AG04450 (cell line): ENCODE measurements around the gene RTRAF. TPM values are rescaled to one million over a fixed set of nuclear protein-coding genes. Genes with fewer than 3 reads are reported as not detected.
A peak's percentile ranks its signal among the peaks of the same experiment; 100 is the strongest.

Experiments used
- CTCF ChIA-PET: fragments of 300-600, 350-600 bp; formaldehyde crosslinking; extraction: SDS; loops from one replicate; lab custom pipeline; 2022; ENCODE audit warnings: antibody characterized with exemption, inconsistent platforms; lab: Charles Lee
- POLR2A ChIA-PET: fragments of 350-600 bp; formaldehyde crosslinking; extraction: SDS; loops from one replicate; lab custom pipeline; 2021; ENCODE audit warnings: antibody characterized with exemption, inconsistent platforms; lab: Yijun Ruan, JAX
- DNase-seq: peaks from one replicate; pipeline ENCODE4 v3.0.0-alpha.2; 2011; ENCODE audit warnings: low read depth, low spot score
- H3K27ac ChIP-seq: one replicate; pipeline ENCODE4 v1.5.1; 2012; ENCODE audit warnings: low read depth, low read length, control low read depth
- H3K27me3 ChIP-seq: one replicate; pipeline ENCODE4 v1.6.0; 2012; ENCODE audit warnings: low read length; ENCODE audit not compliant: control insufficient read depth, insufficient read depth
- H3K4me3 ChIP-seq: 2 replicates; pipeline ENCODE4 v1.5.1; 2011; ENCODE audit warnings: mild to moderate bottlenecking, low read depth, low read length, control low read depth
- H3K9me3 ChIP-seq: 2 replicates; pipeline ENCODE4 v1.5.1; 2012; ENCODE audit warnings: low read length; ENCODE audit not compliant: control insufficient read depth, insufficient read depth
- polyA plus RNA-seq: library from polyadenylated mRNA; depleted of rRNA; stranded (reverse); fragments of >200 nt; gene quantifications from 2 replicates; pipeline ENCODE4 v1.2.3, GENCODE V29; 2011
- TF ChIP-seq, protein P1 (sequence below): IDR thresholded peaks from 2 replicates; pipeline ENCODE4 v1.5.1; 2011; ENCODE audit warnings: low read depth, low read length, control low read depth, inconsistent platforms

The RTRAF gene
- polyA plus RNA-seq, 1 experiment, result 400 TPM

DNA sequence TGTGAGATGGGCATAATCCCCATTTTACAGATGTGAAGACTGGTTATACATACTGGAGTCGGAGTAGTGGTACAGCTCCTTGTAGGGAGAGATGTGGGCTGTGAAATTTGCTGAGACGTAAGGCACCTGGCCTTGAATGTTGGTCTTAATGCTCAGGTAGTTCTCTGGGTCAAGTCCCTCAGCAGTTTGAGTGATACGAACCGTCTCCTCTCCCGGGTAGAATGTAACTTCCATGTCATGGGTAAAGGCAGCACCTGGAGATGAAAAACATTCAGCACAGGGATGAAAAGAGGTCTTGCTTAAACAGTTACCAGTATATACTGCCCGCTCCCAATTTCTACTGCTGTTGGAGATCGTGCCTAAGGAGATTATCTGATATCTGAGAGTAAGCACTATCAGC lies 51.3 kb downstream of the RTRAF start:
- ChIA-PET POLR2A (no interaction called here), CTCF (no interaction called here)
- H3K27me3 ChIP-seq, result no peaks in the 10 kb centered on the region
- H3K27ac ChIP-seq, result no peak overlapping the region
- no peak for DNase-seq
- no peaks in the 10 kb centered on the region for H3K9me3 ChIP-seq
- TF ChIP-seq, protein P1, sequence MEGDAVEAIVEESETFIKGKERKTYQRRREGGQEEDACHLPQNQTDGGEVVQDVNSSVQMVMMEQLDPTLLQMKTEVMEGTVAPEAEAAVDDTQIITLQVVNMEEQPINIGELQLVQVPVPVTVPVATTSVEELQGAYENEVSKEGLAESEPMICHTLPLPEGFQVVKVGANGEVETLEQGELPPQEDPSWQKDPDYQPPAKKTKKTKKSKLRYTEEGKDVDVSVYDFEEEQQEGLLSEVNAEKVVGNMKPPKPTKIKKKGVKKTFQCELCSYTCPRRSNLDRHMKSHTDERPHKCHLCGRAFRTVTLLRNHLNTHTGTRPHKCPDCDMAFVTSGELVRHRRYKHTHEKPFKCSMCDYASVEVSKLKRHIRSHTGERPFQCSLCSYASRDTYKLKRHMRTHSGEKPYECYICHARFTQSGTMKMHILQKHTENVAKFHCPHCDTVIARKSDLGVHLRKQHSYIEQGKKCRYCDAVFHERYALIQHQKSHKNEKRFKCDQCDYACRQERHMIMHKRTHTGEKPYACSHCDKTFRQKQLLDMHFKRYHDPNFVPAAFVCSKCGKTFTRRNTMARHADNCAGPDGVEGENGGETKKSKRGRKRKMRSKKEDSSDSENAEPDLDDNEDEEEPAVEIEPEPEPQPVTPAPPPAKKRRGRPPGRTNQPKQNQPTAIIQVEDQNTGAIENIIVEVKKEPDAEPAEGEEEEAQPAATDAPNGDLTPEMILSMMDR, result no peak
- H3K4me3 ChIP-seq, result no peak overlapping the region

DNA sequence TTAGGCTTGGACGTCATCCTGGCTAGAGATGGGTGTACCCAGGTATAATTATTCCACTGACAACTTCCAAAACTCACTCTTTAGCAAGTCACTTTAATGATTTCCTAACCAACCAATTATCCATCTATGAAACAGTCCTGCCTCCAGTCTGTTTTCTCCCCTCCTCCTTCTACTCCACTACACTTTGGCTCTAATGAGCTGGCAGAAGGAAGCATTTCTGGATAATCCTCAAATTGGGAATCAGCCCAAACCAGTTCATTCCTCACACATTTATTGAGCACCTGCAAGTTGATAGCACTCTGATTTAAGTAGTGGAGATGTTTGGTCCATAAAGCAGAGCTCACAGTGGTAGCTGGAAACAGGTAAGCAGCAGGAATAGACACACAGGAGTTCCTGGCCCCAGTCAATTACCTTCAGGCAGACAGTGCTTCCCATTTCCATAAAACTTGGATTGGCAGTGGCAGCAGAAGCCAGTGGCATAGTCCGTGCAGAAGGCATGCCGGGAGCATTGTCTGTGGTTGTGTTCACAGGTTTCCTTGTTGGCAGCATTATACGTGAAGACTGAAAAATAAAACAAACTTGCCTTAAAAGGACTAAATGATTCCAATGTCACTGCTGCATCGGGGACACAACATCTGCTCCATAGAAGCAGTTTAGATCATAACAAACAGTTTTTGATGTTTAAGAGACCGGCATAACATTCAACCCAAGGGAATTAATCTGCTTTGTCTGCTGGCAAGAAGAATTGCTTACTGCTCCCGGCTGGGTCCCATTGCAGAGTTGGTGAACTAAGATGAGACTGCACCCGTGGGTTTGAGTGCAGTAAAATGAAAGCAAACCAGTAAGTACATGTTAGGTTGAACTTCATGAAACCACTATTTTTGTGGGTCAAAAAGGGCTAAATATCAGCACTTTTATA lies 53.3 kb downstream of the RTRAF start:
- Histone ChIP-seq H3K4me3 (no peak overlapping the region), H3K27ac (no peak overlapping the region), H3K27me3 (no peaks in the 10 kb centered on the region), H3K9me3 (no peaks in the 10 kb centered on the region)
- CTCF ChIA-PET, result interaction anchor here (0.6 to 2.1 kb wide), 6 partner anchors 17 to 96 kb away, joined by 5 to 10 read pairs (median 6); no protein-coding TSS in a partner anchor
- TF ChIP-seq, protein P1, result no peak
- POLR2A ChIA-PET, result interaction anchor here (0.9 kb wide), 1 partner anchor 27 kb away, joined by 3 read pairs; the partner anchor contains the start of gene NID2
- DNase-seq, result no peak

DNA sequence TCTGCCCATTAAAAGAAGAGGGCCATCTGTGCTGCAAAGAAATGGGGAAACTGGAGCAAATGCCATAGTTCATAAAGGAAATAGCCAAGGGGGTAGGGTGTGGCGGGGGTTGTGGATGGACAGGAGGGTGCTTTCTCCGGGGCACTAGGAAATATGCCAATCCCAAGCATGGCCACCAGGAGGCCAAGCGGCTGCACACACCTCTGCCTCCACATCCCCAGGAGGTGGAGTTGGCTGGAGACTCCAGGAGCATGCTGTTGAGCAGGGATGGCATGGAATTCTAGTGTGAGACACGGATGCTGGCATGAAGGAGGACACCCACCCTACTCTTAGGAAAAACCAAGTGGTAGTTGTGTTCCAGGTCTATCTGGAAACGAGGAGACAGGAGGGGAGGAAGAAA lies 54.3 kb downstream of the RTRAF start:
- Histone ChIP-seq H3K4me3 (no peak overlapping the region), H3K27ac (no peak overlapping the region), H3K9me3 (no peaks in the 10 kb centered on the region), H3K27me3 (no peaks in the 10 kb centered on the region)
- ChIA-PET CTCF (interaction anchor here (0.6 to 2.1 kb wide), 13 partner anchors 13 to 753 kb away, joined by 3 to 25 read pairs (median 5); no protein-coding TSS in a partner anchor), POLR2A (interaction anchor here (4.0 kb wide), 1 partner anchor 26 kb away, joined by 36 read pairs; the partner anchor contains the start of gene NID2)
- TF ChIP-seq, protein P1, result peak; percentile 61
- no peak for DNase-seq

DNA sequence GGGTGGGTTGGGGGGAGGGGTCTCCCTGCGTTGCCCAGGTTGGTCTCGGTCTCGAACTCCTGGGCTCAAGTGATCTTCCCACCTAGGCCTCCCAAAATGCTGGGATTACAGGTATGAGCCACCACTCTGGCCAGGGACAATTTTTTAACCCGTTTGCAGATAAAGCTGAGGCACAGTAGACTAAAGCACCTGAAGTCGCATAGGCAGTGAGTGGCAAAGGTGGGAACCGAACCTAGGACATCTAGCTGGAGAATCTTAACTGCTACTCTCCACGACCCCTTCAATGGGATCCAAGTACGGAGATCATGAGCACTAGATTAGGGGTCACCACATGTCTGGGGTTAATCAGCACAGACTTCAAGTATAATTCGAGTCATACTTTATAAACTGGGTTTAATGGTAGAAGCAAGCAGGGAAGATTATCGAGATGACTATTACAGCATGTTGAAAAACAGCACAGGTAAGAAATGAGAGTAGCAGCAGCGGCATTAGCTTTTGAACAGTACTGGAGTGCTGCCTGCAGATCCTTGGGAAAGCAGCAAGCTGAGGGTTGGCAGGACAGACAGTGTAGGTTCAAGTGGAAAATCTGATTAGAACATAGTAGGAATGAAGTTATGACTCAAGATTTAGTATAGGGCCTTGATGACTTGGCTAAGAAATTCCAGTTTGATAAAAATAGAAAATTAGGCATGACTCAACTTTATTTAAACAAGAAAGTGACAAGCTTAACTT lies 55.6 kb downstream of the RTRAF start:
- CTCF ChIA-PET, result interaction anchor here (1.0 to 2.3 kb wide), 5 partner anchors 19 to 87 kb away, joined by 4 to 25 read pairs (median 6); no protein-coding TSS in a partner anchor
- no peak for DNase-seq
- POLR2A ChIA-PET, result interaction anchor here (0.6 to 4.0 kb wide), 5 partner anchors 12 to 745 kb away, joined by 3 to 36 read pairs (median 4); partner anchors contain the start of gene NID2
- Histone ChIP-seq H3K27me3 (no peaks in the 10 kb centered on the region), H3K4me3 (no peak overlapping the region; the same call in 1 of the 2 replicates), H3K9me3 (no peaks in the 10 kb centered on the region), H3K27ac (peak overlapping the region; percentile 81)
- TF ChIP-seq, protein P1, result no peak
